Measurements from ENCODE around the gene CD151.

CD151 gene

DNA sequence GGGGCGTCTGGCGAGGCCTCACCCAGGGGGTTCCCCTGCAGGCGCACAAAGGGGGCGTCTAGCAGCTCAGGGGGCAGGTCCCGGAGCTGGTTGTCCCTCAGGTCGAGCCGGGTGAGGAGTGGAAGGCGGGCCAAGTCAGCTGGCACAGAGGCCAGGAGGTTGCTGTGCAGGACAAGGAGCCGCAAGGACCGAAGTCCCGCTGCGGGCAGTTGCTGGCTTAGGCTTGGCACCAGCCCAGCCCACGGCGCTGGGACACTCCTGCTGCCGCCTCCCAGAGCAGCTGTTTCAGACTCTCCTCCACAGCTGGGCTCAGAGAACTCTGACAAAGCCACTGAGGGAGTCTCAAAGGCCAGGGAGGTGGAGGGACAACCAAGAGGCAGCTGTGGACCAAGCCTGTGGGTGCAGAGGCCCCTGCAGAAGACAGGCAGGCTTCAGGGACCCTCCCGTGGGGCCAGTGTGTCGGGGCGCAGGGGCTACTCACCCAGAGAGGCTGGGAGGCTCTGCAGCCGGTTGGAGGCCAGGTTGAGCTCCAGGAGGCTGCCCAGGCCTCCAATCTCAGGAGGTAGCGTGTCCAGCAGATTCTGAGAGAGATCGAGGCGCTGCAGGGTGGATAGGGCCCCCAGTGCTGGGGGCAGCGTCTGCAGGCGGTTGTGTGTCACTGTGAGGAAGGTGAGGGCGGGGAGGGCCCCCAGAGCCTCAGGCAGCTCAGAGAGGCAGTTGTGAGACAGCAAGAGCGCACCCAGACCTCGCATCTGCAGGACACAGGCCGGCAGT is 29.9 kb upstream of the CD151 start:
- TF ChIP-seq, protein P1, sequence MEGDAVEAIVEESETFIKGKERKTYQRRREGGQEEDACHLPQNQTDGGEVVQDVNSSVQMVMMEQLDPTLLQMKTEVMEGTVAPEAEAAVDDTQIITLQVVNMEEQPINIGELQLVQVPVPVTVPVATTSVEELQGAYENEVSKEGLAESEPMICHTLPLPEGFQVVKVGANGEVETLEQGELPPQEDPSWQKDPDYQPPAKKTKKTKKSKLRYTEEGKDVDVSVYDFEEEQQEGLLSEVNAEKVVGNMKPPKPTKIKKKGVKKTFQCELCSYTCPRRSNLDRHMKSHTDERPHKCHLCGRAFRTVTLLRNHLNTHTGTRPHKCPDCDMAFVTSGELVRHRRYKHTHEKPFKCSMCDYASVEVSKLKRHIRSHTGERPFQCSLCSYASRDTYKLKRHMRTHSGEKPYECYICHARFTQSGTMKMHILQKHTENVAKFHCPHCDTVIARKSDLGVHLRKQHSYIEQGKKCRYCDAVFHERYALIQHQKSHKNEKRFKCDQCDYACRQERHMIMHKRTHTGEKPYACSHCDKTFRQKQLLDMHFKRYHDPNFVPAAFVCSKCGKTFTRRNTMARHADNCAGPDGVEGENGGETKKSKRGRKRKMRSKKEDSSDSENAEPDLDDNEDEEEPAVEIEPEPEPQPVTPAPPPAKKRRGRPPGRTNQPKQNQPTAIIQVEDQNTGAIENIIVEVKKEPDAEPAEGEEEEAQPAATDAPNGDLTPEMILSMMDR (IDR thresholded peaks at IDR 0.05; ENCODE audit: low read depth, low read length) = no peak
- no peak overlapping the region for H3K4me3 ChIP-seq (ENCODE audit: low read depth, low read length)
- DNase-seq (ENCODE audit: low read depth, low spot score) = no peak
- in situ Hi-C loops (cut with HindIII; ENCODE audit: low sequenced_read_pairs) = no loop called here

DNA sequence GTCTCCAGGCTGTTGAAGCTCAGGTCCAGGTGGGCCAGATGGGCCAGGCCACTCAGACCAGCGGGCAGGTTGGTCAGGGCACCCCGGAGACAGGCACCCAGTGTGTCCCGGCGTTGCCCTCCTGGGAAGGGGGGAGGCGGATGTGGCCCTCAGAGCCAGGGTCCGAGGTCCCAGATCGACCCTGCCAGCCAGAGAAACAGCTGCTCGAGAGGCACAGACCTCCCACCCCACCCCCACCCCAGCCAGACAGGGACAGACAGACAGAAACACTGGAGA is 29.3 kb upstream of the CD151 start:
- no peak for DNase-seq (ENCODE audit: low read depth, low spot score)
- H3K4me3 ChIP-seq (ENCODE audit: low read depth, low read length) = no peak overlapping the region
- in situ Hi-C loops (cut with HindIII; ENCODE audit: low sequenced_read_pairs) = no loop called here
- TF ChIP-seq, protein P1 (IDR thresholded peaks at IDR 0.05; ENCODE audit: low read depth, low read length) = no peak

DNA sequence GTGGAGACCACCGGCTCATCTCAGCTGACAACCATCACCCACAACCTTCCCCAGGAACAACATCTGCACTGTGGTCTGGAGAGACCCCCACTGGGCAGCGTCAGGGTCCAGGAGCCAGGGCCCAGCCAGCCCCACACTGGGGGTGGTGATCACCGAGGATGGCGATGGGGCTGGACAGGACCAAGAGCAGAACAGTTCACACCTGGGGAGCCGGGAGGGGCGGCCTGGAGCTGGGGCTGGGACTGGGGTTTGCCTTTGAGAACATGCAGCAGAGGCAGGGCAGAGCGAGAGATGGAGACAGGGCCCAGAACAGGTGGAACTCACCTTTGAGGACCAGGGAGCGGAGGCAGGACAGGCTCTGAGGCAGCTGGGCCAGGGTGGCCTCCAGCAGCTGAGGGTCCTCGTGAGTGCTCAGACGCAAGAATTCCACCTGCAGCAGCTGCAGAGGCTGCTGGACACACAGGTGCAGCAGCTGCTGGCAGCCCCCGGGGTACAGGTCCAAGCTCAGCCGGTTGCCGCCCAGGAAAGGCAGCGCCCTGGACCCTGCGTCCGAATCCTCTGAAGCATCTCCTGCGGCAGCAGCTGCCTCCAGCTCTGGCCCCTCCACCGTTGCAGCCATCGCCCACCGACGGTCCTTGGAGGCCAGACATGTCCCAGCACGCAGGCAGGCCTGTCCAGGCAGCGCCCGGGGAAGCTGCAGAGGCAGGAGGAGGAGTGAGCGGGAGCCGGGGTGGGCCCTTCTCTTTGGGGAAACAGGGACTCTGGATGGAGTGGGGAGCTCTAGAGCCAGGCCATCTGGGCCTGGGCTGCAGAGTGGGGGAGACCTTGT is 28.8 kb upstream of the CD151 start:
- TF ChIP-seq, protein P1 (IDR thresholded peaks at IDR 0.05; ENCODE audit: low read depth, low read length) = no peak
- in situ Hi-C loops (cut with HindIII; ENCODE audit: low sequenced_read_pairs) = no loop called here
- peak overlapping the region; percentile 57 for H3K4me3 ChIP-seq (ENCODE audit: low read depth, low read length)
- no peak for DNase-seq (ENCODE audit: low read depth, low spot score)

DNA sequence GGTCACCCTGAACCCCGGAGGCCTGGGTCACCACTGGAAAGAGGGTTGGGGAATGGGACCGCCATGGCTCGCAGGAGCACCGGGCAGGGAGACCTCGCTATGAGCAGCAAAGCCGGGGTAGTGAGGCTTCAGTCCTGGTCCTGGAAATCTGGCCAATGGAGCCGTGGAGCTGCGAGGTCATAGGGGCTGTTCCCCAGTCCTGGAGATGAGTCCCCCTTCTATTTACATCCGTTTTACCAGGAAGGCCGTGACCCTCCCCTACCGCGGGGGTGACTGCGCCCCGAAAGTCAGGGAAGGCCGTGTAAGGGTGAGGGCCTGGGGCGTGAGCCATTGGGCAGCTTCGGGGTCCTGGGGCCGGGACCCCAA is 28.2 kb upstream of the CD151 start:
- TF ChIP-seq, protein P1 (IDR thresholded peaks at IDR 0.05; ENCODE audit: low read depth, low read length) = no peak
- no peak for DNase-seq (ENCODE audit: low read depth, low spot score)
- peak overlapping the region; percentile 57 for H3K4me3 ChIP-seq (ENCODE audit: low read depth, low read length)
- in situ Hi-C loops (cut with HindIII; ENCODE audit: low sequenced_read_pairs) = no loop called here

DNA sequence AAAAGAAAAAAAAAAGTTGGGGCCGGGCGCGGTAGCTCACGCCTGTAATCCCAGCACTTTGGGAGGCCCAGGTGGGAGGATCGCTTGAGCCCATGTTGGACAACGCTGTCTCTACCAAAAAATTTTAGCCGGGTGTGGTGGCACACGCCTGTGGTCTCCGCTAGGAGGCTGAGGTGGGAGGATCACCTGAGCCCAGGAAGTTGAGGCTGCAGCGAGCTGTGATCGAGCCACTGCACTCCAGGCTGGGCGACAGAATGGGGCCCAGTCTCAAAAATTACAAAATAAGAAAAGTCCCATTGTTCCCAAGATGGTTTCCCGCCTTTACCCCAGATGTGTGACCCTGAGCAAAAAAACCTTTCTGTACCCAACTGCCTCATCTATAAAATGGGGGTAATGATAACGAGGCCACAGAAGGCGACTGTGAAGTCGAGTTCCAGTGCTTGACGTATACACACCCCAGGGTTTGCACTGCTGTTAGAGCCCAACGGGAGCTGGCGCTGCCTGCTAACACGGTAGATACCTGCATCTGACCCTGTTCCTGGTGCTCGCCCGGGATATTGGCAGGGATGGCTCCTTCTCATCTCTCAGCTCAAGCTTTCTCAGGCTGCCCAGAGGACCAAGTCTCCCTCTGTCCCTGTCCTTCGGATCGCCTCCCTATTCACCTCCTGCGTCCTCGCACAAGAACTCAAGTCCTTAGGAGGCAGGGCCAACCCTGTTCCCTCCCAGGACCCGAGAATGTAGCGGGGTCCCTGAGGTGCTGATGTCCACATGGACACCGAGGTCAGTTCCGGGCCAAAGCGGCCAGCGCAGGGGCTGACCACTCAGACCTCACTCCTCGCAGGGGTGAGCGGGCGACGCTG is 24.1 kb upstream of the CD151 start:
- no peak for DNase-seq (ENCODE audit: low read depth, low spot score)
- in situ Hi-C loops (cut with HindIII; ENCODE audit: low sequenced_read_pairs) = no loop called here
- TF ChIP-seq, protein P1 (IDR thresholded peaks at IDR 0.05; ENCODE audit: low read depth, low read length) = no peak
- H3K4me3 ChIP-seq (ENCODE audit: low read depth, low read length) = peak overlapping the region; percentile 90

DNA sequence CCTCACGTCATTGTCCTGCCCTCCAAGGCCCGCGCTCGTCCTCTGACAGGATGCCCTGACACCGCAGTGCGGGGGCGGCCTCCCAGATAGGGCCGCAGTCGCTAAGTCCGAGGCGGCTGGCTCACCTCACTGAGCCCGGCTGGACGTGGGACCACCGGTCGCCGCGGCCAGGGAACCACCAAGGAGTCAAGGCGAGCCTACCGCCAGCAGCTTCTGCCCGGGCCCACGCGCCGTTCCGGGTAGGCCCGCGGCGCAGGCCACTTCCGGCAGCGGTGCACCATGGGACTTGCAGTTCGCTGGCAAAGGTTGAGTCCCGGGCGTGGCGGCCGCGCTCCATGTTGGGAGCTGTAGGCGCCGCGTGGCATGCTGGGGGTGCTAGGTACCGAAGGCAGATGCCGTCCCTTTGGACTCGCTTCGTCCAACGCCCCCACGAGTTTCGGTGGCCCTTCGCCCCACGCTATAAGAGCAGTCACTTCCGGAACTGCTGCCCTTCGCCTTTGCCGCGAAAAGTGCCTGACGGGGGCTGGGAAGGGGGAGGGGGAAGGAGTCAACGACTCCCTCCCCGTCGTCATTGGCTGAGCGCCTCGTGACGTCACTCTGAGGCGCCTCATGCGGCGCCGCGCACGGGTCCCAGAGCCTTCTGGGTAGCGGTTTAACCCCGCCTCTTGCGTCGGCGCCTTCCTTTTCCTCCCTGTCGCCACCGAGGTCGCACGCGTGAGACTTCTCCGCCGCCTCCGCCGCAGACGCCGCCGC is 23.3 kb upstream of the CD151 start, which contains the start of gene RPLP2:
Gene RPLP2, plus strand, starts transcription at position 681 of the 753 bp plus-strand sequence. CDS start 268 bp downstream, outside the sequence.
- in situ Hi-C loops (cut with HindIII; ENCODE audit: low sequenced_read_pairs) = no loop called here
- TF ChIP-seq, protein P1 (IDR thresholded peaks at IDR 0.05; ENCODE audit: low read depth, low read length) = no peak
- peak within 1 kb of the TSS; percentile 90 for H3K4me3 ChIP-seq (ENCODE audit: low read depth, low read length)
- peak; percentile 98 for DNase-seq (ENCODE audit: low read depth, low spot score)

All from astrocyte of the spinal cord (primary cell).